ENCODE results near the gene EML1. TPM values are rescaled to one million over a fixed set of nuclear protein-coding genes. Genes with fewer than 3 reads are reported as not detected.

EML1 gene
- total RNA-seq, 5 donors from 2014 or later (not counting 1 experiment from before 2014, with no cell fraction given) = 0.53 to 1.4 (median 0.60) TPM; not detected in 2

- WGBS (ENCODE audit: insufficient coverage) = 90% methylated on average over 9 of the region's 9 CpGs
- H3K4me1 ChIP-seq (ENCODE audit: control insufficient read depth in 1 of 2, extremely low read depth in 1 of 2, insufficient read depth in 2 of 2, low read length in 2 of 2) = no peaks in the 10 kb centered on the region
- ChIA-PET CTCF (interaction anchor here in 1 of 2 donors (1.0 to 1.1 kb wide), 2 partner anchors 157 to 174 kb away, joined by 3 to 4 read pairs; no protein-coding TSS in a partner anchor), POLR2A (interaction anchor here in 1 of 2 donors (0.6 kb wide), 1 partner anchor 589 kb away, joined by 4 read pairs; no protein-coding TSS in a partner anchor)
- no peaks in the 10 kb centered on the region for H3K9me3 ChIP-seq
- H3K9me3 Mint-ChIP-seq = no peaks in the 10 kb centered on the region
- H3K4me1 Mint-ChIP-seq = no peaks in the 10 kb centered on the region
- H3K27me3 Mint-ChIP-seq = peaks cover 6 to 10% of the 10 kb centered on the region in 2 donors
- ATAC-seq (replicated peaks in 1 of 4) (no peak), DNase-seq (no peak)
- no peaks in the 10 kb centered on the region for H3K36me3 ChIP-seq (ENCODE audit: control insufficient read depth in 2 of 2, extremely low read depth in 1 of 2, insufficient read depth in 1 of 2, low read length in 1 of 2)
- H3K27ac ChIP-seq (ENCODE audit: low read length) = no peak overlapping the region
- H3K4me3 ChIP-seq (ENCODE audit: control insufficient read depth in 1 of 2, extremely low read depth in 1 of 2, low read length in 1 of 2) = no peak overlapping the region
- peaks cover 0 to 22% of the 10 kb centered on the region in 2 experiments for H3K27me3 ChIP-seq (replicated peaks in 1 of 2; ENCODE audit: control insufficient read depth in 2 of 2, extremely low read depth in 1 of 2, insufficient read depth in 2 of 2, low read length in 1 of 2)
- no peaks in the 10 kb centered on the region for H3K36me3 Mint-ChIP-seq
- H3K27ac Mint-ChIP-seq = no peak overlapping the region
- H3K4me3 Mint-ChIP-seq = no peak overlapping the region
Measured at GRCh38 chr14:99887407-99887806, 94.2 kb downstream of the EML1 start.

DNA sequence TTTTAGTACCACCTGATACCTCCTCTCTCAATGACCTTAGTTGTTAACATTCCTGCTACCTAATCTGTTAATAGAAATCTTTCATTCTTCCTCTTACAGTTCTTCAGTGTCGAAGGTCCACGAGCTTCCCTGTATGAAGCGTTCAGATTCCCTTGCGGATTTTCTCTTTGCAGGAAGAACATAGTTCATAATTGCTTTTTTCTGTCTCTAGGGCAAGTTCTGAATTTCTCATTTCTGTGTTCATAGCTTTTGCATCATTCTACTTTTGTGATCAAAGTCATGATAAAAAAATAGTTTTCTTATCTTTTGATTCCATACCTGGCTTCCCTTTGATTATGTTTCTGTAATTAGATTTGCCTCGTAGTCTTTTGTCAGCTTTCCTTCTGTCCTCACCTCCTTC is 94.9 kb downstream of the EML1 start:
- peaks cover 0 to 19% of the 10 kb centered on the region in 2 experiments for H3K27me3 ChIP-seq (replicated peaks in 1 of 2; ENCODE audit: control insufficient read depth in 2 of 2, extremely low read depth in 1 of 2, insufficient read depth in 2 of 2, low read length in 1 of 2)
- Mint-ChIP-seq H3K4me3 (no peak overlapping the region), H3K27me3 (peaks cover 6 to 15% of the 10 kb centered on the region in 2 donors), H3K4me1 (no peaks in the 10 kb centered on the region), H3K27ac (no peak overlapping the region), H3K36me3 (no peaks in the 10 kb centered on the region), H3K9me3 (no peaks in the 10 kb centered on the region)
- no peaks in the 10 kb centered on the region for H3K4me1 ChIP-seq (ENCODE audit: control insufficient read depth in 1 of 2, extremely low read depth in 1 of 2, insufficient read depth in 2 of 2, low read length in 2 of 2)
- H3K36me3 ChIP-seq (ENCODE audit: control insufficient read depth in 2 of 2, extremely low read depth in 1 of 2, insufficient read depth in 1 of 2, low read length in 1 of 2) = no peaks in the 10 kb centered on the region
- DNase-seq (no peak), ATAC-seq (replicated peaks in 1 of 4) (no peak)
- ChIA-PET POLR2A (no interaction called here), CTCF (interaction anchor here (0.5 to 1.1 kb wide), 6 partner anchors 9 to 952 kb away, joined by 3 to 5 read pairs (median 4); partner anchors contain the start of gene CYP46A1 (in 1 of the 2))
- no peak overlapping the region for H3K4me3 ChIP-seq (ENCODE audit: control insufficient read depth in 1 of 2, extremely low read depth in 1 of 2, low read length in 1 of 2)
- no peak overlapping the region for H3K27ac ChIP-seq (ENCODE audit: low read length)
- no peaks in the 10 kb centered on the region for H3K9me3 ChIP-seq
- WGBS (ENCODE audit: insufficient coverage) = no CpG with 5 or more reads among the region's 5 CpGs

DNA sequence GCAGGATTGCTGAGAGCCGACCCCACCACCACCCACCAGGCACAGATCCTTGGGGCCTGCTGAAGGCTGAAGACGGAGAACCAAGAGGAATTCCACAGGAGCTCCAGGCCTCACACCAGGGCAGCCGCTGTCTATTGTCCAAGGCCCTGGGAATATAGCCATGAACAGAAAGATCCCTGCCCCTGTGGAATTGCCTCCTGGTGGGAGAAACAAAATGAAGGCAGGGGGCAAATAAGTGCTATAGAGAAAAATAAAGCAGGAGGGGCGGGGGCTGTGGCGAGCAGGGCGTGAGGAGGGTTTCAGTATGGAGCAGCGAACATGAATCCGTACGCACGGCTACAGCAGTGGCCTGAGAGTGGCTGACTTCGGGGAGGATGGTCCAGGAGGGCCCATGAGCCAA is 96.1 kb downstream of the EML1 start:
- no peaks in the 10 kb centered on the region for H3K4me1 ChIP-seq (ENCODE audit: control insufficient read depth in 1 of 2, extremely low read depth in 1 of 2, insufficient read depth in 2 of 2, low read length in 2 of 2)
- CTCF ChIA-PET = no interaction called here
- peaks cover 0 to 20% of the 10 kb centered on the region in 2 experiments for H3K27me3 ChIP-seq (replicated peaks in 1 of 2; ENCODE audit: control insufficient read depth in 2 of 2, extremely low read depth in 1 of 2, insufficient read depth in 2 of 2, low read length in 1 of 2)
- POLR2A ChIA-PET = no interaction called here
- DNase-seq (no peak), ATAC-seq (replicated peaks in 1 of 4) (no peak)
- H3K27ac Mint-ChIP-seq = no peak overlapping the region
- H3K4me3 ChIP-seq (ENCODE audit: control insufficient read depth in 1 of 2, extremely low read depth in 1 of 2, low read length in 1 of 2) = no peak overlapping the region
- H3K4me3 Mint-ChIP-seq = no peak overlapping the region
- 83% methylated on average over 8 of the region's 11 CpGs for WGBS (ENCODE audit: insufficient coverage)
- H3K9me3 Mint-ChIP-seq = no peaks in the 10 kb centered on the region
- no peaks in the 10 kb centered on the region for H3K4me1 Mint-ChIP-seq
- no peaks in the 10 kb centered on the region for H3K36me3 ChIP-seq (ENCODE audit: control insufficient read depth in 2 of 2, extremely low read depth in 1 of 2, insufficient read depth in 1 of 2, low read length in 1 of 2)
- H3K9me3 ChIP-seq = no peaks in the 10 kb centered on the region
- H3K27me3 Mint-ChIP-seq = peaks cover 6 to 15% of the 10 kb centered on the region in 2 donors
- no peaks in the 10 kb centered on the region for H3K36me3 Mint-ChIP-seq
- H3K27ac ChIP-seq (ENCODE audit: low read length) = no peak overlapping the region

DNA sequence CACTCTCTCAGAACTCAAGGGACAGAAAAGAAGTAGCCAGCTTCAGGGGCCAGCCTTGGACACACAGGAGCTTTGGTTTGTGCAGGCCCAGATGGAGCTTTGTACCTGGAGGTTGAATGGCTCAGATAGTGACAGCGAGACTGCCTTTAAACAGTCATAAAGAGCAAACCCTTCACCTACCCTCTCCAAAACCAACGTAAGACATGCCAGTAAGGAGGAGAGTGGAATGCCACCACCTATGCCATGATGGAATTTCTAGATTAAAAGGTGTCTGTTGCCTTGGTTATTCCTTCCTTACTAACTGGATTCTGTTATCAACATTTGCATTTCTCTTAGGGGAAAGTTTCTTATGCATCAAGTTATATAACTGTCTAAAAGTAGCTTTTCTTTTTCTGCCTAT is 98.1 kb downstream of the EML1 start:
- peaks cover 4 to 15% of the 10 kb centered on the region in 2 donors for H3K27me3 Mint-ChIP-seq
- Histone ChIP-seq H3K9me3 (no peaks in the 10 kb centered on the region), H3K4me1 (ENCODE audit: control insufficient read depth in 1 of 2, extremely low read depth in 1 of 2, insufficient read depth in 2 of 2, low read length in 2 of 2) (no peaks in the 10 kb centered on the region), H3K4me3 (ENCODE audit: control insufficient read depth in 1 of 2, extremely low read depth in 1 of 2, low read length in 1 of 2) (no peak overlapping the region), H3K27ac (ENCODE audit: low read length) (no peak overlapping the region), H3K27me3 (replicated peaks in 1 of 2; ENCODE audit: control insufficient read depth in 2 of 2, extremely low read depth in 1 of 2, insufficient read depth in 2 of 2, low read length in 1 of 2) (peaks cover 0 to 19% of the 10 kb centered on the region in 2 experiments), H3K36me3 (ENCODE audit: control insufficient read depth in 2 of 2, extremely low read depth in 1 of 2, insufficient read depth in 1 of 2, low read length in 1 of 2) (no peaks in the 10 kb centered on the region)
- H3K4me3 Mint-ChIP-seq = no peak overlapping the region
- ChIA-PET CTCF (no interaction called here), POLR2A (interaction anchor here in 1 of 2 donors (0.6 kb wide), 1 partner anchor 207 kb away, joined by 16 read pairs; the partner anchor contains the start of gene CYP46A1)
- H3K27ac Mint-ChIP-seq = no peak overlapping the region
- no peaks in the 10 kb centered on the region for H3K4me1 Mint-ChIP-seq
- DNase-seq = no peak
- no peaks in the 10 kb centered on the region for H3K36me3 Mint-ChIP-seq
- no peak for ATAC-seq (replicated peaks in 1 of 4)
- no CpG with 5 or more reads among the region's 2 CpGs for WGBS (ENCODE audit: insufficient coverage)
- no peaks in the 10 kb centered on the region for H3K9me3 Mint-ChIP-seq

GRCh38 chr14:99891900-99892299 is 98.7 kb downstream of the EML1 start:
- POLR2A ChIA-PET = no interaction called here
- no peaks in the 10 kb centered on the region for H3K4me1 Mint-ChIP-seq

DNA sequence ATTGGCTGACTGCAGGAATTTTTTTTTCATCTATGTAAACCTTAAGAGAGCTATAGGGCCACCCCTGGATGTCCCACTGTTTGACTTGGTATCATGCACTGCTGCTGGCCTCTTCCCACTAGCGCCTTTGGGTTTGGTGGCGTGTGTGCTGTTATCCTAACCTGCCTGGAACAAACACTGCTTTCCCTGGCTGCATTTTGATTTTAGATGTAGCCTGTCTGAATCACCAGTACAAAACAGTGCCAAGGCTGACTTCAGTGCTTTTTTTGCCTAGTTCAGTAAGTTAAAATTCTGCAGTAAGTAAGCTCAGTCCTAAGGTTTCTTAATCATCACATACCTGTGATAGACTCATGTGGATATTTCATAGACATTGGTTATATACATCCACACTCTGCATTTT is 99.2 kb downstream of the EML1 start:
- POLR2A ChIA-PET = no interaction called here
- WGBS (ENCODE audit: insufficient coverage) = 76% methylated on average over 2 of the region's 2 CpGs
- H3K27ac Mint-ChIP-seq = no peak overlapping the region

More at GRCh38 chr14:99891900-99892299, 98.7 kb downstream of the EML1 start:
- Histone ChIP-seq H3K27me3 (replicated peaks in 1 of 2; ENCODE audit: control insufficient read depth in 2 of 2, extremely low read depth in 1 of 2, insufficient read depth in 2 of 2, low read length in 1 of 2) (peaks cover 0 to 14% of the 10 kb centered on the region in 2 experiments), H3K36me3 (ENCODE audit: control insufficient read depth in 2 of 2, extremely low read depth in 1 of 2, insufficient read depth in 1 of 2, low read length in 1 of 2) (no peaks in the 10 kb centered on the region), H3K9me3 (no peaks in the 10 kb centered on the region), H3K4me3 (ENCODE audit: control insufficient read depth in 1 of 2, extremely low read depth in 1 of 2, low read length in 1 of 2) (no peak overlapping the region), H3K27ac (ENCODE audit: low read length) (no peak overlapping the region), H3K4me1 (ENCODE audit: control insufficient read depth in 1 of 2, extremely low read depth in 1 of 2, insufficient read depth in 2 of 2, low read length in 2 of 2) (no peaks in the 10 kb centered on the region)
- no peak overlapping the region for H3K27ac Mint-ChIP-seq
- no peak overlapping the region for H3K4me3 Mint-ChIP-seq
- CTCF ChIA-PET = no interaction called here
- H3K9me3 Mint-ChIP-seq = no peaks in the 10 kb centered on the region
- peaks cover 0 to 12% of the 10 kb centered on the region in 2 donors for H3K27me3 Mint-ChIP-seq
- no peaks in the 10 kb centered on the region for H3K36me3 Mint-ChIP-seq
- WGBS (ENCODE audit: insufficient coverage) = 77% methylated on average over 7 of the region's 10 CpGs
- DNase-seq (no peak), ATAC-seq (replicated peaks in 1 of 4) (no peak)

More for the DNA sequence above, 99.2 kb downstream of the EML1 start:
- peaks cover 0 to 12% of the 10 kb centered on the region in 2 donors for H3K27me3 Mint-ChIP-seq
- no peaks in the 10 kb centered on the region for H3K36me3 Mint-ChIP-seq
- Histone ChIP-seq H3K4me1 (ENCODE audit: control insufficient read depth in 1 of 2, extremely low read depth in 1 of 2, insufficient read depth in 2 of 2, low read length in 2 of 2) (no peaks in the 10 kb centered on the region), H3K27me3 (replicated peaks in 1 of 2; ENCODE audit: control insufficient read depth in 2 of 2, extremely low read depth in 1 of 2, insufficient read depth in 2 of 2, low read length in 1 of 2) (peaks cover 0 to 14% of the 10 kb centered on the region in 2 experiments), H3K9me3 (no peaks in the 10 kb centered on the region), H3K36me3 (ENCODE audit: control insufficient read depth in 2 of 2, extremely low read depth in 1 of 2, insufficient read depth in 1 of 2, low read length in 1 of 2) (no peaks in the 10 kb centered on the region), H3K27ac (ENCODE audit: low read length) (no peak overlapping the region), H3K4me3 (ENCODE audit: control insufficient read depth in 1 of 2, extremely low read depth in 1 of 2, low read length in 1 of 2) (no peak overlapping the region)
- DNase-seq (no peak), ATAC-seq (replicated peaks in 1 of 4) (no peak)
- CTCF ChIA-PET = no interaction called here
- no peaks in the 10 kb centered on the region for H3K4me1 Mint-ChIP-seq
- no peaks in the 10 kb centered on the region for H3K9me3 Mint-ChIP-seq
- H3K4me3 Mint-ChIP-seq = no peak overlapping the region
